ENCODE measurements around the gene TGFBR2.

DNA sequence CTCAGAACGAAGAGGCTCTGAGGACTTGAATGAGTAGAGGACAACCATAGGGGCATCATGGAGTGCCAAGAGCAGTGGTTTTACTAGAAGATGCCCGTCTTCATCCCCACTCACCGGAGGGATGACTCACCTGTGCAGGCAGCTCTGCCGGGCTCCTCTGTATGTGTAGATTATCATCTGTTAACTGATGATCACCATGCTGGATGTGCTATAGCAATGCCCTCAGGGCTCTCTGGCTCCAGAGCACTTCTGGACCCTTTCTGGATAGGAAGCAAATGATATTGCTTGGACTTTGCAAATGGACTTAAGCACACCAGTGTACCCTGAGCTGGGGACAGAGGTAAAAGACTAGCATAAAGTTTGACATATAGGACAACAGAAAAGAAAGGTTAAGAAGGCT lies 10.2 kb upstream of the TGFBR2 start:
- TF ChIP-seq CTCF (IDR thresholded peaks at IDR 0.05) (no peak), POLR2A (IDR thresholded peaks at IDR 0.05) (no peak)

Data from esophagus squamous epithelium (tissue), 4 donors.